ENCODE data around the gene RSAD1.

RSAD1 gene

DNA sequence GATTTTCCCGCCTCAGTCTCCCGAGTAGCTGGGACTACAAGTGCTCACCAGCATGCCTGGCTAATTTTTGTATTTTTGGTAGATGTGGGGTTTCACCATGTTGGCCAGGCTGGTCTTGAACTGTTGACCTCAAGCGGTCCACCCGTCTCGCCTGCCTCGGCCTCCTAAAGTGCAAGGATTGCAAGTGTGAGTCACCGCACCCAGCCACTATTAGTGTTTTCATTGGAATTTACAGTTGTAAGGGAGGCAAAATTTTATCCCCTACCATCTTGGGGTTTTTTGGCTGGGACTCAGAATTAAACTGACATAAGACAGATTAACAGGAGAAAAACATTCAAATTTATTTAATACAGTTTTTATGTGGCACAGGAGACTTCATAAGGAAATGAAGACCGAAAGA is 17.3 kb downstream of the RSAD1 start:
- no peak overlapping the region for H3K9ac ChIP-seq (ENCODE audit: low read length)
- H3K4me2 ChIP-seq (ENCODE audit: low read depth, low read length, poor library complexity, severe bottlenecking) = no peak overlapping the region
- TF ChIP-seq EZH2phosphoT487 (conservative IDR thresholded peaks at IDR 0.05; ENCODE audit: low read length) = no peak
- TF ChIP-seq, protein P1, sequence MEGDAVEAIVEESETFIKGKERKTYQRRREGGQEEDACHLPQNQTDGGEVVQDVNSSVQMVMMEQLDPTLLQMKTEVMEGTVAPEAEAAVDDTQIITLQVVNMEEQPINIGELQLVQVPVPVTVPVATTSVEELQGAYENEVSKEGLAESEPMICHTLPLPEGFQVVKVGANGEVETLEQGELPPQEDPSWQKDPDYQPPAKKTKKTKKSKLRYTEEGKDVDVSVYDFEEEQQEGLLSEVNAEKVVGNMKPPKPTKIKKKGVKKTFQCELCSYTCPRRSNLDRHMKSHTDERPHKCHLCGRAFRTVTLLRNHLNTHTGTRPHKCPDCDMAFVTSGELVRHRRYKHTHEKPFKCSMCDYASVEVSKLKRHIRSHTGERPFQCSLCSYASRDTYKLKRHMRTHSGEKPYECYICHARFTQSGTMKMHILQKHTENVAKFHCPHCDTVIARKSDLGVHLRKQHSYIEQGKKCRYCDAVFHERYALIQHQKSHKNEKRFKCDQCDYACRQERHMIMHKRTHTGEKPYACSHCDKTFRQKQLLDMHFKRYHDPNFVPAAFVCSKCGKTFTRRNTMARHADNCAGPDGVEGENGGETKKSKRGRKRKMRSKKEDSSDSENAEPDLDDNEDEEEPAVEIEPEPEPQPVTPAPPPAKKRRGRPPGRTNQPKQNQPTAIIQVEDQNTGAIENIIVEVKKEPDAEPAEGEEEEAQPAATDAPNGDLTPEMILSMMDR (IDR thresholded peaks at IDR 0.05; ENCODE audit: insufficient read depth, low read length, poor library complexity, severe bottlenecking) = no peak

DNA sequence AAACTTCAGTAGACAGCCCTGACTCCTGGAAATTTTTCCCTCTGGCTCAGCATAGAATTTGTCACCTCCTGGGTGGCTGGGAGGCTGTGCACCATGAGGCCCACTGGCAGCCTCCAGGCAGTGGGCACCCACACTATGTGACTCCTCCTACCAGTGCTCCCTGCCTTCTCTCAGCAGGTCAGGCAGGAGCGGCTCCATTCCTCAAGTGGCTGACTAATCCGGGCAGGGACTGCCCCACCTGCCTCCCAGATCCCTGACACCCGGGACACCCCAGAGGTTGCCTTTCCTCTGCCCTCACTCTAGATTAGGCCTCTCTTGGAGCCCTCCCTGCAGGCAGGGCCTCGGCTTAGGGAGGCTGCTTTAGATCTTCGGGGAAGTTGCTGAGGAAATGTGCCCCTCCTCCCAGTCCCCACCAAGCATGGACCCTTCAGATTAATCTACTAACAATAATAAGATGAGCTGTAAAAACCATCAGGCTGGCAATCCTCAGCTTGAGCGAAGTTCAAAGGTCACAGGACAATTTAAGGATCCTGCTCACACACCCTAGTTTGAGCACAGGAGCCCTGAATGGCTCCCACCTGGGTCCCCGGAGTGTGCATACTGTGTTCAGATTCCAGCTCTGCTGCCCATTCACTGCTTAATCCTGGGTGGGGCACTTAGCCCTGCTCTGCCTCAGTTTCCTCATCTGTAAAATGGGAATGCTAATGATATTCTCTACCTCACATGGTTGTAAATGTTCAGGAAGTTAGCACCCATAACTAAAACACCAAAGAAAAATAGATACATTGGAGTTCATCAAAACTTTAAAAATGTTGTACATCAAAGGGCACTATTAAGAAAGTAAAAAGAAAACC is 19.6 kb downstream of the RSAD1 start:
- Histone ChIP-seq H3K27ac (ENCODE audit: low read depth, low read length) (no peak overlapping the region), H3K36me3 (ENCODE audit: low read length) (no peaks in the 10 kb centered on the region), H3K27me3 (ENCODE audit: low read length) (no peaks in the 10 kb centered on the region), H3K4me2 (ENCODE audit: low read depth, low read length, poor library complexity, severe bottlenecking) (no peak overlapping the region), H3K4me3 (ENCODE audit: insufficient read depth, low read length, poor library complexity, severe bottlenecking) (no peak overlapping the region), H4K20me1 (ENCODE audit: low read depth, low read length) (no peaks in the 10 kb centered on the region), H3K9me3 (ENCODE audit: insufficient read depth, low read length) (no peaks in the 10 kb centered on the region), H2AFZ (ENCODE audit: low read depth, low read length, severe bottlenecking) (no peak overlapping the region), H3F3A (ENCODE audit: insufficient read depth) (0 out of 2 replicates have a peak, but pooled peaks cover 4% of the 10 kb centered on the region), H3K9me2 (replicated peaks; ENCODE audit: insufficient read depth, low read length) (no peaks in the 10 kb centered on the region), H3K9ac (ENCODE audit: low read length) (no peak overlapping the region), H3K79me2 (ENCODE audit: insufficient read depth, low read length) (no peaks in the 10 kb centered on the region)
- TF ChIP-seq EZH2phosphoT487 (conservative IDR thresholded peaks at IDR 0.05; ENCODE audit: low read length) = no peak
- TF ChIP-seq, protein P1 (IDR thresholded peaks at IDR 0.05; ENCODE audit: insufficient read depth, low read length, poor library complexity, severe bottlenecking) = no peak

More for the DNA sequence above, 17.3 kb downstream of the RSAD1 start:
- no peak overlapping the region for H3K27ac ChIP-seq (ENCODE audit: low read depth, low read length)
- H2AFZ ChIP-seq (ENCODE audit: low read depth, low read length, severe bottlenecking) = no peak overlapping the region
- no peak overlapping the region for H3K4me3 ChIP-seq (ENCODE audit: insufficient read depth, low read length, poor library complexity, severe bottlenecking)
- H3K36me3 ChIP-seq (ENCODE audit: low read length) = no peaks in the 10 kb centered on the region
- no peaks in the 10 kb centered on the region for H4K20me1 ChIP-seq (ENCODE audit: low read depth, low read length)
- no peaks in the 10 kb centered on the region for H3K79me2 ChIP-seq (ENCODE audit: insufficient read depth, low read length)
- no peaks in the 10 kb centered on the region for H3K9me3 ChIP-seq (ENCODE audit: insufficient read depth, low read length)
- 0 out of 2 replicates have a peak, but pooled peaks cover 4% of the 10 kb centered on the region for H3F3A ChIP-seq (ENCODE audit: insufficient read depth)
- H3K9me2 ChIP-seq (replicated peaks; ENCODE audit: insufficient read depth, low read length) = no peaks in the 10 kb centered on the region
- H3K27me3 ChIP-seq (ENCODE audit: low read length) = no peaks in the 10 kb centered on the region

- Histone ChIP-seq H3K9ac (ENCODE audit: low read length) (no peak overlapping the region), H3K79me2 (ENCODE audit: insufficient read depth, low read length) (no peaks in the 10 kb centered on the region), H3F3A (ENCODE audit: insufficient read depth) (0 out of 2 replicates have a peak, but pooled peaks cover 4% of the 10 kb centered on the region), H3K36me3 (ENCODE audit: low read length) (no peaks in the 10 kb centered on the region), H3K4me3 (ENCODE audit: insufficient read depth, low read length, poor library complexity, severe bottlenecking) (no peak overlapping the region), H3K9me3 (ENCODE audit: insufficient read depth, low read length) (no peaks in the 10 kb centered on the region), H4K20me1 (ENCODE audit: low read depth, low read length) (no peaks in the 10 kb centered on the region), H3K4me2 (ENCODE audit: low read depth, low read length, poor library complexity, severe bottlenecking) (no peak overlapping the region), H3K9me2 (replicated peaks; ENCODE audit: insufficient read depth, low read length) (no peaks in the 10 kb centered on the region), H2AFZ (ENCODE audit: low read depth, low read length, severe bottlenecking) (no peak overlapping the region), H3K27ac (ENCODE audit: low read depth, low read length) (no peak overlapping the region), H3K27me3 (ENCODE audit: low read length) (no peaks in the 10 kb centered on the region)
- TF ChIP-seq EZH2phosphoT487 (conservative IDR thresholded peaks at IDR 0.05; ENCODE audit: low read length) = no peak
- TF ChIP-seq, protein P1 (IDR thresholded peaks at IDR 0.05; ENCODE audit: insufficient read depth, low read length, poor library complexity, severe bottlenecking) = no peak
Measured at GRCh38 chr17:50499270-50499669, 20.6 kb downstream of the RSAD1 start.
